ENCODE results near the gene HES6.

DNA sequence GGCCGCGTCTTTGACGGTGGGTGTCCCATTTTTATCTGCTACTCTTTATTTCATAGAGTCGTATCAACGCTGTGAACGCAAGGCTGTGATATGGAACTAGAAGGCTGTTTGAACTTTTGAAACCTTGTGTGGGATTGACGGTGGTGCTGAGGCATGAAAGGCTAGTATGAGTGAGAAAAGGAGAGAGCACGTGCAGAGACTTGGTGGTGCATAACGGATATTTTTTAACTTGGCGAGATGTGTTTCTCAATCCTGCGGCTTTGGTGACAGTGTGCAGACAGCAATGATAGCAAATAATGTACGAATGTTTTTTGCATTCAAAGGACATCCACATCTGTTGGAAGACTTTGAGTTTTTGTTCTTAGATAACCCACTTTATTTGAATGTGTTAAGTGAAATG is 6.2 kb downstream of the HES6 start:
- TF ChIP-seq POLR2A (IDR thresholded peaks at IDR 0.05; ENCODE audit: low read depth, low read length) = no peak
- TF ChIP-seq TAF1 (IDR thresholded peaks at IDR 0.05; ENCODE audit: low read depth, low read length) = no peak
- no peak for TF ChIP-seq POLR2AphosphoS5 (IDR thresholded peaks at IDR 0.05; ENCODE audit: low read depth, low read length)
- TF ChIP-seq SPI1 (IDR thresholded peaks at IDR 0.05; ENCODE audit: low read depth, low read length) = no peak
- no peak for TF ChIP-seq POU2F2 (IDR thresholded peaks at IDR 0.05; ENCODE audit: low read depth, low read length)
- TF ChIP-seq PAX5 (IDR thresholded peaks at IDR 0.05; ENCODE audit: insufficient read depth, low read length, severe bottlenecking) = no peak
